ENCODE measurements around the gene COQ2.

The COQ2 gene

DNA sequence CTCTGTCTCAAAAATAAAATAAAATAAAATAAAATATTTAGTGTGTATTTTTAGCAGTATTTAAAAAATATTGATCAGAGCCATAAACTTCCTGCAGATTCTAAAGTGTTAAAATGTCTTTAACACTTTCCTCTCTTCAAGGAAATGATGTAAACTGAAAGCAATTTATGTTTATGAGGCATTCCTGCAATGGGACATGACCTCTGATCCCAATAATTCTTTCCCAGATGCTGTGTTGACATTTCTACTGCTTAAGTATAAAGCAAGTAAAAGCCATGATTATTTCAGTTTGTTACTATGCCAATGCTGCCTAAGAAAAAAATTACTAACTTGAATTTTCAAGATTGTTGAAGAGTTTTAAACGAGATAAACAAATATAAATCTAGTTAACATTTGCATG is 29.0 kb downstream of the COQ2 start (continued):
- TF ChIP-seq SETDB1 (IDR thresholded peaks at IDR 0.05; ENCODE audit: insufficient read length, low read length) (no peak), ZNF548 (tag by site-specific recombination; IDR thresholded peaks at IDR 0.05) (no peak), ZNF571 (tag by site-specific recombination; IDR thresholded peaks at IDR 0.05) (no peak), ZNF610 (tag by site-specific recombination; IDR thresholded peaks at IDR 0.05; ENCODE audit: borderline replicate concordance) (no peak), ZSCAN23 (tag by site-specific recombination; IDR thresholded peaks at IDR 0.05) (no peak), ZNF248 (tag by site-specific recombination; IDR thresholded peaks at IDR 0.05) (no peak), ZBTB49 (tag by site-specific recombination; IDR thresholded peaks at IDR 0.05; ENCODE audit: low read depth) (no peak), KLF10 (tag by site-specific recombination; IDR thresholded peaks at IDR 0.05) (peak; percentile 67; the same call in 1 of the 2 replicates), ZNF624 (tag by site-specific recombination; IDR thresholded peaks at IDR 0.05) (no peak), ZNF19 (tag by site-specific recombination; IDR thresholded peaks at IDR 0.05; ENCODE audit: low read depth) (no peak), ZNF792 (tag by site-specific recombination; IDR thresholded peaks at IDR 0.05) (no peak), ZNF350 (tag by site-specific recombination; IDR thresholded peaks at IDR 0.05) (no peak), ZBTB1 (tag by site-specific recombination; IDR thresholded peaks at IDR 0.05) (no peak), YY1 (tag by site-specific recombination; IDR thresholded peaks at IDR 0.05) (no peak), ZNF366 (tag by site-specific recombination; conservative IDR thresholded peaks at IDR 0.05) (peak; percentile 44), FEZF1 (tag by site-specific recombination; IDR thresholded peaks at IDR 0.05) (peak; percentile 83), ZNF175 (tag by site-specific recombination; IDR thresholded peaks at IDR 0.05) (no peak), ZNF416 (tag by site-specific recombination; IDR thresholded peaks at IDR 0.05) (no peak), ZNF639 (tag by site-specific recombination; IDR thresholded peaks at IDR 0.05) (0 out of 2 replicates have a peak, but pooled peaks have one; percentile 22), ZNF423 (tag by site-specific recombination; IDR thresholded peaks at IDR 0.05) (no peak), ZNF830 (tag by site-specific recombination; IDR thresholded peaks at IDR 0.05; ENCODE audit: low read depth) (no peak), ZNF785 (tag by site-specific recombination; IDR thresholded peaks at IDR 0.05) (no peak), ZNF391 (tag by site-specific recombination; IDR thresholded peaks at IDR 0.05; ENCODE audit: borderline replicate concordance, low read depth) (peak; percentile 69; the same call in 1 of the 2 replicates), ZNF510 (tag by site-specific recombination; IDR thresholded peaks at IDR 0.05; ENCODE audit: insufficient replicate concordance) (peak; percentile 51), ZNF174 (tag by site-specific recombination; IDR thresholded peaks at IDR 0.05) (no peak)
- TF ChIP-seq, protein P1, sequence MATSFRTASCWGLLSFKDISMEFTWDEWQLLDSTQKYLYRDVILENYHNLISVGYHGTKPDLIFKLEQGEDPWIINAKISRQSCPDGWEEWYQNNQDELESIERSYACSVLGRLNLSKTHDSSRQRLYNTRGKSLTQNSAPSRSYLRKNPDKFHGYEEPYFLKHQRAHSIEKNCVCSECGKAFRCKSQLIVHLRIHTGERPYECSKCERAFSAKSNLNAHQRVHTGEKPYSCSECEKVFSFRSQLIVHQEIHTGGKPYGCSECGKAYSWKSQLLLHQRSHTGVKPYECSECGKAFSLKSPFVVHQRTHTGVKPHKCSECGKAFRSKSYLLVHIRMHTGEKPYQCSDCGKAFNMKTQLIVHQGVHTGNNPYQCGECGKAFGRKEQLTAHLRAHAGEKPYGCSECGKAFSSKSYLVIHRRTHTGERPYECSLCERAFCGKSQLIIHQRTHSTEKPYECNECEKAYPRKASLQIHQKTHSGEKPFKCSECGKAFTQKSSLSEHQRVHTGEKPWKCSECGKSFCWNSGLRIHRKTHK (tag by site-specific recombination; IDR thresholded peaks at IDR 0.05): no peak
- TF ChIP-seq, protein P2, sequence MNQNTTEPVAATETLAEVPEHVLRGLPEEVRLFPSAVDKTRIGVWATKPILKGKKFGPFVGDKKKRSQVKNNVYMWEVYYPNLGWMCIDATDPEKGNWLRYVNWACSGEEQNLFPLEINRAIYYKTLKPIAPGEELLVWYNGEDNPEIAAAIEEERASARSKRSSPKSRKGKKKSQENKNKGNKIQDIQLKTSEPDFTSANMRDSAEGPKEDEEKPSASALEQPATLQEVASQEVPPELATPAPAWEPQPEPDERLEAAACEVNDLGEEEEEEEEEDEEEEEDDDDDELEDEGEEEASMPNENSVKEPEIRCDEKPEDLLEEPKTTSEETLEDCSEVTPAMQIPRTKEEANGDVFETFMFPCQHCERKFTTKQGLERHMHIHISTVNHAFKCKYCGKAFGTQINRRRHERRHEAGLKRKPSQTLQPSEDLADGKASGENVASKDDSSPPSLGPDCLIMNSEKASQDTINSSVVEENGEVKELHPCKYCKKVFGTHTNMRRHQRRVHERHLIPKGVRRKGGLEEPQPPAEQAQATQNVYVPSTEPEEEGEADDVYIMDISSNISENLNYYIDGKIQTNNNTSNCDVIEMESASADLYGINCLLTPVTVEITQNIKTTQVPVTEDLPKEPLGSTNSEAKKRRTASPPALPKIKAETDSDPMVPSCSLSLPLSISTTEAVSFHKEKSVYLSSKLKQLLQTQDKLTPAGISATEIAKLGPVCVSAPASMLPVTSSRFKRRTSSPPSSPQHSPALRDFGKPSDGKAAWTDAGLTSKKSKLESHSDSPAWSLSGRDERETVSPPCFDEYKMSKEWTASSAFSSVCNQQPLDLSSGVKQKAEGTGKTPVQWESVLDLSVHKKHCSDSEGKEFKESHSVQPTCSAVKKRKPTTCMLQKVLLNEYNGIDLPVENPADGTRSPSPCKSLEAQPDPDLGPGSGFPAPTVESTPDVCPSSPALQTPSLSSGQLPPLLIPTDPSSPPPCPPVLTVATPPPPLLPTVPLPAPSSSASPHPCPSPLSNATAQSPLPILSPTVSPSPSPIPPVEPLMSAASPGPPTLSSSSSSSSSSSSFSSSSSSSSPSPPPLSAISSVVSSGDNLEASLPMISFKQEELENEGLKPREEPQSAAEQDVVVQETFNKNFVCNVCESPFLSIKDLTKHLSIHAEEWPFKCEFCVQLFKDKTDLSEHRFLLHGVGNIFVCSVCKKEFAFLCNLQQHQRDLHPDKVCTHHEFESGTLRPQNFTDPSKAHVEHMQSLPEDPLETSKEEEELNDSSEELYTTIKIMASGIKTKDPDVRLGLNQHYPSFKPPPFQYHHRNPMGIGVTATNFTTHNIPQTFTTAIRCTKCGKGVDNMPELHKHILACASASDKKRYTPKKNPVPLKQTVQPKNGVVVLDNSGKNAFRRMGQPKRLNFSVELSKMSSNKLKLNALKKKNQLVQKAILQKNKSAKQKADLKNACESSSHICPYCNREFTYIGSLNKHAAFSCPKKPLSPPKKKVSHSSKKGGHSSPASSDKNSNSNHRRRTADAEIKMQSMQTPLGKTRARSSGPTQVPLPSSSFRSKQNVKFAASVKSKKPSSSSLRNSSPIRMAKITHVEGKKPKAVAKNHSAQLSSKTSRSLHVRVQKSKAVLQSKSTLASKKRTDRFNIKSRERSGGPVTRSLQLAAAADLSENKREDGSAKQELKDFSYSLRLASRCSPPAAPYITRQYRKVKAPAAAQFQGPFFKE (tag by site-specific recombination; IDR thresholded peaks at IDR 0.05; ENCODE audit: borderline replicate concordance): no peak
- TF ChIP-seq, protein P3, sequence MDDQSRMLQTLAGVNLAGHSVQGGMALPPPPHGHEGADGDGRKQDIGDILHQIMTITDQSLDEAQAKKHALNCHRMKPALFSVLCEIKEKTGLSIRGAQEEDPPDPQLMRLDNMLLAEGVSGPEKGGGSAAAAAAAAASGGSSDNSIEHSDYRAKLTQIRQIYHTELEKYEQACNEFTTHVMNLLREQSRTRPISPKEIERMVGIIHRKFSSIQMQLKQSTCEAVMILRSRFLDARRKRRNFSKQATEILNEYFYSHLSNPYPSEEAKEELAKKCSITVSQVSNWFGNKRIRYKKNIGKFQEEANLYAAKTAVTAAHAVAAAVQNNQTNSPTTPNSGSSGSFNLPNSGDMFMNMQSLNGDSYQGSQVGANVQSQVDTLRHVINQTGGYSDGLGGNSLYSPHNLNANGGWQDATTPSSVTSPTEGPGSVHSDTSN (CRISPR knock-in tag; IDR thresholded peaks at IDR 0.05): no peak
